Tibial artery (tissue), 4 donors: ENCODE data around the gene GPALPP1.
"Not testable (repeated sequence)": the region's sequence is repeated elsewhere in the genome, so short reads cannot be mapped to it uniquely, and the experiment has no call there.

Experiments used
- DNase-seq, 2 donors: peaks; one replicate each; pipeline ENCODE4 v3.0.0-alpha.2; 2019
- H3K27ac ChIP-seq, 2 donors: fragments of 200-600 bp; sonication (generic) in 1 of 2; 1 replicate in 1 of 2; 2 replicates in 1 of 2; pipeline ENCODE4 v1.5.1; 2018 to 2019; ENCODE audit warnings: mild to moderate bottlenecking in 1 of 2
- H3K27me3 ChIP-seq, 2 donors: fragments of 200-600 bp; sonication (generic) in 1 of 2; one replicate each; pipeline versions ENCODE4 v1.5.1 to v1.6.0; 2016 to 2019
- H3K36me3 ChIP-seq, 3 donors: fragments of 200-600 bp; sonication (generic) in 2 of 3; one replicate each; pipeline ENCODE4 v1.5.1; 2016 to 2019; ENCODE audit warnings: mild to moderate bottlenecking in 2 of 3
- H3K4me1 ChIP-seq, 4 donors: fragments of 200-600 bp; sonication (generic) in 2 of 4; 1 replicate in 3 of 4; 2 replicates in 1 of 4; pipeline ENCODE4 v1.5.1; 2016 to 2019
- H3K4me3 ChIP-seq, 2 donors: fragments of 200-600 bp; sonication (generic) in 1 of 2; 1 replicate in 1 of 2; 2 replicates in 1 of 2; pipeline ENCODE4 v1.5.1; 2018 to 2019; ENCODE audit warnings: mild to moderate bottlenecking in 2 of 2
- H3K9me3 ChIP-seq, 3 donors: fragments of 200-600 bp; sonication (generic) in 1 of 3; one replicate each; pipeline ENCODE4 v1.5.1; 2016 to 2019
- intact Hi-C: fragments of 100-400 bp; cut with DNase I; formaldehyde crosslinking; loops from one replicate; pipeline ENCODE4 v1.15.0; 2023; ENCODE audit warnings: low total_unique reads
- TF ChIP-seq, protein P1 (sequence below), 2 experiments: fragments of 200-600 bp in 1 of 2; fragments of 450-650 bp in 1 of 2; IDR thresholded peaks; one replicate each; pipeline ENCODE4 v1.5.1; 2017 to 2019; ENCODE audit warnings: antibody characterized with exemption in 2 of 2, mild to moderate bottlenecking in 1 of 2, moderate library complexity in 1 of 2

The GPALPP1 gene

DNA sequence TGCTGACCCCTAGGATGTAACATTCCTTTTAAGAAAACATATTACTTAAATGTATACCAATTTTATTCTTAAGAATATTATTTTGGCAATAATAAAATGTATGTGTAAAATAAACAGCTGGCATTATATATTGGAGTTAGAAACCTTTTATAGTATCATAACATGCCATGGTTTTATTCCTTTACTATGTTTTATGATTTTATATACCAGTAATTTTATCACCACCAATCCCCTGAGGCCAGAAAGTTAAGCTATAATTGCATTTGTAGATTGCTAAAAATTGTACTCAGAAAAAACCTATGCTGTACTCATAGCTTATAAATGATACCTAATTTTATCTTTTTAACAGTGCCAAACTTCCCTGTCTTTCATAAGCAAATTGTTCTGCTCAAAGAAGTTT is 17.9 kb downstream of the GPALPP1 start:
- Histone ChIP-seq H3K36me3 (peaks cover 50 to 68% (median 56%) of the 10 kb centered on the region in 3 donors), H3K4me1 (no peaks in the 10 kb centered on the region), H3K27me3 (no peaks in the 10 kb centered on the region), H3K4me3 (no peak overlapping the region), H3K27ac (no peak overlapping the region), H3K9me3 (no peaks in the 10 kb centered on the region)
- no peak for DNase-seq
- intact Hi-C loops = no loop called here
- TF ChIP-seq, protein P1, sequence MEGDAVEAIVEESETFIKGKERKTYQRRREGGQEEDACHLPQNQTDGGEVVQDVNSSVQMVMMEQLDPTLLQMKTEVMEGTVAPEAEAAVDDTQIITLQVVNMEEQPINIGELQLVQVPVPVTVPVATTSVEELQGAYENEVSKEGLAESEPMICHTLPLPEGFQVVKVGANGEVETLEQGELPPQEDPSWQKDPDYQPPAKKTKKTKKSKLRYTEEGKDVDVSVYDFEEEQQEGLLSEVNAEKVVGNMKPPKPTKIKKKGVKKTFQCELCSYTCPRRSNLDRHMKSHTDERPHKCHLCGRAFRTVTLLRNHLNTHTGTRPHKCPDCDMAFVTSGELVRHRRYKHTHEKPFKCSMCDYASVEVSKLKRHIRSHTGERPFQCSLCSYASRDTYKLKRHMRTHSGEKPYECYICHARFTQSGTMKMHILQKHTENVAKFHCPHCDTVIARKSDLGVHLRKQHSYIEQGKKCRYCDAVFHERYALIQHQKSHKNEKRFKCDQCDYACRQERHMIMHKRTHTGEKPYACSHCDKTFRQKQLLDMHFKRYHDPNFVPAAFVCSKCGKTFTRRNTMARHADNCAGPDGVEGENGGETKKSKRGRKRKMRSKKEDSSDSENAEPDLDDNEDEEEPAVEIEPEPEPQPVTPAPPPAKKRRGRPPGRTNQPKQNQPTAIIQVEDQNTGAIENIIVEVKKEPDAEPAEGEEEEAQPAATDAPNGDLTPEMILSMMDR (IDR thresholded peaks at IDR 0.05) = no peak

DNA sequence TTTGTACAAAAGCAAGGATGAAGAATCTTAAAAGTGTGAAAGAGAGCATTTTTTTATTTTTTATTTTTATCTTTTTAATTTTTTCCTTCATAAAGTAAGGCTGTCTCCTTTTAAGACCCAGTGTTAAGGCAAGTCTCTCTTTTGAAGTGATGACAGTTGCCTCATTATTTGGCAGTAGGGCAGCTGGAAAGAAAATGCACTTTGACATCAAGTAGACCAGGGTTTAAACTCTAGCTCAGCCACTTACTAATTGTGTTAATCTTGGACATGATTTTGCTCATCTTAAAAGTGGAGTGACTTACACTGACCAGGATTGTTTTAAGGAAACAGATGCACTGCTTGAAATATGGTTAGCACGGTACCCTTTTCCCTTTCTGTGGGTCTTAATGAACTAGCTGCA is 18.5 kb downstream of the GPALPP1 start:
- no peaks in the 10 kb centered on the region for H3K9me3 ChIP-seq
- no peak overlapping the region for H3K4me3 ChIP-seq
- no peaks in the 10 kb centered on the region for H3K4me1 ChIP-seq
- TF ChIP-seq, protein P1 (IDR thresholded peaks at IDR 0.05) = no peak
- DNase-seq = no peak
- H3K27ac ChIP-seq = no peak overlapping the region
- intact Hi-C loops = no loop called here
- peaks cover 50 to 68% (median 53%) of the 10 kb centered on the region in 3 donors for H3K36me3 ChIP-seq
- no peaks in the 10 kb centered on the region for H3K27me3 ChIP-seq

- no peak for DNase-seq
- TF ChIP-seq, protein P1 (IDR thresholded peaks at IDR 0.05) = no peak
- no peaks in the 10 kb centered on the region for H3K27me3 ChIP-seq
- H3K4me1 ChIP-seq = no peaks in the 10 kb centered on the region
- H3K9me3 ChIP-seq = no peaks in the 10 kb centered on the region
- intact Hi-C loops = no loop called here
- no peak overlapping the region for H3K27ac ChIP-seq
- H3K36me3 ChIP-seq = peaks cover 66 to 79% (median 71%) of the 10 kb centered on the region in 3 donors
- no peak overlapping the region for H3K4me3 ChIP-seq
Measured at GRCh38 chr13:45011198-45011597, 21.9 kb downstream of the GPALPP1 start.

GRCh38 chr13:45015300-45015699 is 26.0 kb downstream of the GPALPP1 start:
- H3K4me1 ChIP-seq = no peaks in the 10 kb centered on the region
- no peak overlapping the region for H3K27ac ChIP-seq
- intact Hi-C loops = no loop called here
- H3K27me3 ChIP-seq = no peaks in the 10 kb centered on the region
- H3K9me3 ChIP-seq = no peaks in the 10 kb centered on the region
- peaks cover 59 to 81% (median 70%) of the 10 kb centered on the region in 3 donors for H3K36me3 ChIP-seq
- TF ChIP-seq, protein P1 (IDR thresholded peaks at IDR 0.05) = no peak
- H3K4me3 ChIP-seq = no peak overlapping the region
- DNase-seq = no peak

- peaks cover 61 to 81% (median 65%) of the 10 kb centered on the region in 3 donors for H3K36me3 ChIP-seq
- TF ChIP-seq, protein P1 (IDR thresholded peaks at IDR 0.05) = no peak
- H3K4me1 ChIP-seq = no peaks in the 10 kb centered on the region
- no peaks in the 10 kb centered on the region for H3K27me3 ChIP-seq
- H3K27ac ChIP-seq = no peak overlapping the region
- intact Hi-C loops = no loop called here
- H3K4me3 ChIP-seq = no peak overlapping the region
- no peak for DNase-seq
- H3K9me3 ChIP-seq = no peaks in the 10 kb centered on the region
Measured at GRCh38 chr13:45016792-45017425, 27.6 kb downstream of the GPALPP1 start.

- H3K27ac ChIP-seq, DNase-seq, H3K4me3 ChIP-seq, H3K4me1 ChIP-seq, H3K9me3 ChIP-seq, H3K27me3 ChIP-seq, intact Hi-C loops: not testable (repeated sequence)
- peaks cover 64 to 73% (median 65%) of the 10 kb centered on the region in 3 donors for H3K36me3 ChIP-seq
Measured at GRCh38 chr13:45019981-45020380, 30.6 kb downstream of the GPALPP1 start.
